ENCODE results near the gene ICAM2.

Gene ICAM2

DNA sequence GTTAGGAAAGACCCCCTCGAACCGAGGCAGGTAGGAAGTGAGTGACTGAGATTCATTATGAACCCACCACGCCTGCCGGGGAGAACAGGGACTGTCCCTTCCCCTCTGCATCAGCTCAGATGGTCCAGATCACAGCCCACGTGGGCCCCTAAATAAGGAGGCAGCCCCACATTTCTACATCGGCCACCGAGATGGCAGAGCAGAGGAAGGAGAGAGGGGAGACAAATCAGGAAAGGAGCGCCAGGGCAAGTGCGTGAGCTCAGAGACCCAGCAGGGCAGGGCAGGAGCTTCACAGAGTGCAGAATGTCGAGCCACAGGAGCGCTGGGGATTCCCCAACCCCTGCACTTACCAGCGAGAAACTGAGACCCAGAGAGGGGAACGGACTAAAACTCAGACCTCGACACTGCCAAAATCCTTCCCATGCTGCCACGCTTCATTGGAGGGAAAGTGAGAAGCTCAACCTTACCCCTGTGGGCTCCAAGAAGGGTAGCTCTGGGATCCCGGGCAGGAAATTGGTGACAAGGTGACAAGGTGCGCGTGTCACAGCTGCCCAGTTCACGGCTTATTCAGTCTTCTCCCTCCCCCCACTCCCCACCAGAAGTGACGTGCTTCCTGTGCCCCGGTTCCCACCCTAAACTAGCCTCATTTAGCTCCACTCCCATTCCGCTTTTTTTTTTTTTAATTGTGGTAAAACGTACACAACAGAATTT lies at the start of gene ICAM2:
Gene ICAM2 (minus strand): TSS at position 578 of the 711 bp plus-strand sequence. CDS start 13,942 bp downstream, outside the sequence.
- DNase-seq, result no peak

DNA sequence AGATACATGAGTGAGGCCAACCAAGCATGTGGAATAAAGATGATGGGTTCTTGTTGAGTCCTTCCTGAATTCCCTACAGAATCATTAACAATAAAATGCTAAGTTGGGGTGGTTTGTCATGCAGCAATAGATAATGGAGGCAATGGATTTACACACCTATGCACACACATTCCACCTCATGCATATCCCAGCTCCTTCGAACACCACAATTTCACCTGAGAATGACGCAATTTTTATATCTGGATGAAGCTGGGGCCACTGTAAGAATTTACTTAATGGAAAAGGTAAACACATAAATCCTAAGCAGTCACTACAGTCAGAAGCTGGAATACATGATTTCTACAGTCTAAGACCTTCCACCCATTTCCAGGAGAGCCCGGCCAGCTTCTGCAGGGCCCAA lies 49.8 kb upstream of the ICAM2 start:
- DNase-seq, result no peak

DNA sequence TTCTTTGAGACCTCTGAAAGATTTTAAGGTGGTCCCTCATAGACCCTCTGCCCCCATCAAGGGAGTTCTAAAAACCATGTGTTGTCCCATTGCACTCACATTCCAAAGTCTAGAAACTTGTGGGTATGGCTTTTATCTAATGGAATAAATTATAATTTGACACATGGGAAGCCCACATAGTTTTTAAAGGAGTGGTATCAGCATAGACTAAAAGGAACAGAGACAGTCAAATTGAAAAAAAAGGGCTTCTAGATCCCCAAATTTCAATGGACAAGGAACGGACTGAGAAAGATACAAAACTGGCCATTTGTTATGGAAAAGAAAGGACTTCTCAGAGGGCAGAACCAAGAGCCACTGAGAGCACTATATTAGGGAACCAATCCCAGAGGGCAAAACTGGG lies 48.7 kb upstream of the ICAM2 start:
- DNase-seq, result no peak

DNA sequence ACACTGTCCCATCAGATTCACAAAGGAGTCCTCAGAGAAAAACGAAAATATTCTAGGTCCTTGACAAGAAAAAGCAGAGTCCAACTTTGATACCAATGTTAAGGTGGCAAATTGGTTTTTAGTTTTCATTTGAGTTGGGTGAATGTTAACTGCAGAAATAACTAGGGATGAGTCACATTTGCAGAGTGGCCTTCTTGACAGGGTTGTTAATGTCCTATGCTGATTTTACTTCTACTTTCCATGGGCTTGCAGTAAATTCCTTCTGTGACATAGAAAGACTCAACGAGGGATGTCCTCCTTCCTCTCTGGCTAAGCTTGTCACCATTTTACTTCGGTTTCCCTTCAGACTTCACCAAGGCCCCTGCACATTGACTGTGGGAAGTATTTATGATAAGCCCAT lies 47.2 kb upstream of the ICAM2 start:
- DNase-seq, result no peak

DNA sequence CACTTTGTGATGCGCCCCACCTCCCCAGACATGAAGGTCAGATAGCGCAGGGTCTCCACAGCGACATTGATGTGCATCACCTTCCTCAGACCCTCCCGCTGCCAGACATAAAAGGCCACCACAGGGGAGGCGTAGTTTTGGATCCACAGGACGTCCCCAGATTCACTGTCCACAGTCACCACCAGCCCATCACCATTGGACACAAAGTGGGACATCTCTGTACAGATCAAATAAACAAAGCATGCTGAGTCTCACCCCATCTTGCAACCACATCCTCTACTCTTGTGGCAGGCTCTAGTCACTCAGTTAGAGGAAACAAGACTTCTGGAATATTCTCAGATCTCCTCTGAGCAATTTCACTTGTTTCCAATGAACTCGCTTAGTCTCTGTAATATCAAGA lies 46.3 kb upstream of the ICAM2 start:
- no peak for DNase-seq

GRCh38 chr17:64065161-64065560 lies 44.7 kb upstream of the ICAM2 start:
- no peak for DNase-seq

DNA sequence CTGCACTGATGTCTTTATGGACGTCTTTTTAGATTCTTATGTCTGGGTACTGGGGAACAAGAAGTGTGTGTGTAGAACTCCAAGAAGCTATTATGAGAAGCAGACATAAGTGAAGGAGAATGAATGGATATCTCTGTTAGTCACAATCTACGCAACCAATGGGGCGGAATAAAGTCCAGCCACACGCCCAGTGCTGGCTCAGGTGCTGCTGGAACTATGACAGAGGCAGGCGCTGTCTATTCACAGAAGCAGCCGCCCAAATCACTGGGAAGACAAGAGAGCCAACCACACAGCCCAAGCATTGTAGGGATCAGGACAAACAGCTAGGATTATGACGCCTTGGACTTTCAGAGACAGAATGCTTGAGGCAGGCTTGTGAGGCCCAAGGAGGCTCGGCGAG lies 43.9 kb upstream of the ICAM2 start:
- no peak for DNase-seq

DNA sequence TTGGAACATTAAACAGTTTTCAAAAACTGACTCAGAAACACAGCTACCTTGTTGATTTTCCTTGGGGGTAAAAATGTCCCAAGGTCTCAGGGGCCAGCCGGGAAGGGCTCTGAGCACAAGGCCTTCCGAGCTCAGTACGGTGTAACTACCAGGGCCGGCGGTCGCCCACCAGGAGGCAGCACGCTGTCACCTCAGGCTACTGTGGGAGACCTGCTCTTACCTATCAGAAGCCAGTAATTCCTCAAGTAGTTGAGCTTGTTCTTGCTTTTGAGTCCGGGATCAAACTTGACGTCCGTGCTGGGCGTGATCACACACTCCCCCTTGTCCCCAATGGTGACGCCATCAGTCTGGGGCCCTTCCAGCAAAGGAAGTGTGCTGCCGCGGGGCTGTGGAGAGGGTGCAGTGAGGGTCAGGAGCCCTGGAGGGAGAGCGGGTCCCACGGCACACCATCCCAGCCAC lies 43.4 kb upstream of the ICAM2 start:
- peak; percentile 50 for DNase-seq

GRCh38 chr17:64063088-64063487 lies 42.7 kb upstream of the ICAM2 start:
- DNase-seq, result no peak

DNA sequence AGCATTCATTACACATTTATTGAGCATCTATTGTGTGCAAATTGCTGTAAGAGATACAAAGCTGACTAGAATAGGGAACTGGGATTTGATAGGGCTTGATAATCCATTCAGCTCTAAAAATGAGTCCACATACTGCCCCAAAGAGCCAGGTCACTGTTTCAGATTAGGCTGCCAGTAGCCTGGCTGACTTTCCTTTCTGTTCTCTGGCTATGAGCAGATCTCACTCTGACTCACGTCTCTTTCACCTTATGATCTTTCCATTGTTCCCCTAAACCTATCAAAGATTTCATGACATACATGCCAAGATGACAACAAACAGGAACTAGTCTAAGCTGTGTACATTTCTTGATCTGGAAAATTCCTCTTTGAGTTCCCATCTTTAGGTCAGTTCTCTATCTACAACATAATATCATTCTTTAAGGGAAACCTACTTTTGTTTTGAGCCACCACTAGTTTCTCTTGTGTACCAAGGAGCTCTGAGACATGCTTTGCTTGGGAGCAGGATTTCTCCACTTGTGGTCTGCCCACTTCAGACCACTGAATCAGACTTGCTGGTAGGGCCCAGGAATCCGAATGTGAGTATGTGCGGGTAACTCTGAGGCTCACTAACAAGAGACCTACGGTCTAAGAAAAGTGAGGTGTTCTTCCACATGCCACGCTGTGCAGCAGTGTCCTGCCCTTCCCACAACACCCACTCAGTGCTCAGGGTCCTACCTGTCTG lies 40.9 kb upstream of the ICAM2 start:
- DNase-seq, result no peak

DNA sequence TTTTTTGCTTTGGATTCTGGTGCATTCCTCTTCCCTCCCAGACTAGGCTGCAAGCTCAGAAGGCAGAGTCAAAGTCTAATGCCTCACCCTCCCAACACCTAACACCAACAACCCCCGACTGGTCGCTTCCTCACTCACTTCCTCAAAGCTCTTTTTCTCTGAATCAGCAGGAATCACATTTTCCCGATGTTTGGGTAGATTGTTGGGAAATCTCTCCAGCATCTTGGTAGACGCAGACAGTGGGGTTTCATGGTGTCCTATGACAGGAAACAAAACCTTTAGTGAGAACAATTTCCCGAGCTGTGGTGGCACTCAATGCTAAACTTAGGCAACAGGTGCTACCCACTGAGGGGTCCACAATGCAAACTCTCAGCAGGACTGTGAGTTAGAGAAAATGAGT lies 39.9 kb upstream of the ICAM2 start:
- DNase-seq, result no peak

DNA sequence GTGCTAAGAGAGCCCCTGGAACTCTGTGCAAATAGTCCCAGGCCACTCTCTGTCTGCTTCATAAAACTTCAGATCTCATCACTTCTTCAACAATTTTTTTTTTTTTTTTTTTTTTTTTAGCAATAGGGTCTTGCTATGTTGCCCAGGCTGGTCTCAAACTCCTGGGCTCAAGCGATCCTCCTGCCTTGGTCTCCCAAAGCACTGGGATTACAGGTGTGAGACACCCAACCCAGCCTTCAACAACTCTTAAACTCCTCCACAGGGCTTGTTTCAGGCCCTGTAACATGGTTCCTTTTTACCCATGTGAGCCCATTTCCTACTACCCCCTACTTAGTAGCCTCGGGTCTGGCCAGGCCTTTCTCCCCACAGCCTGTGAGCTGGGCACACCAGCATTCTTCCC lies 39.3 kb upstream of the ICAM2 start:
- DNase-seq, result no peak

GRCh38 chr17:64058621-64059020 lies 38.2 kb upstream of the ICAM2 start:
- no peak for DNase-seq

GRCh38 chr17:64057701-64058263 lies 37.3 kb upstream of the ICAM2 start:
- DNase-seq, result no peak

GRCh38 chr17:64056269-64057005 lies 36.0 kb upstream of the ICAM2 start:
- DNase-seq, result no peak

- no peak for DNase-seq
Observed at GRCh38 chr17:64055183-64056142, 35.0 kb upstream of the ICAM2 start.

- no peak for DNase-seq
Observed at GRCh38 chr17:64054304-64054703, 33.9 kb upstream of the ICAM2 start.

DNA sequence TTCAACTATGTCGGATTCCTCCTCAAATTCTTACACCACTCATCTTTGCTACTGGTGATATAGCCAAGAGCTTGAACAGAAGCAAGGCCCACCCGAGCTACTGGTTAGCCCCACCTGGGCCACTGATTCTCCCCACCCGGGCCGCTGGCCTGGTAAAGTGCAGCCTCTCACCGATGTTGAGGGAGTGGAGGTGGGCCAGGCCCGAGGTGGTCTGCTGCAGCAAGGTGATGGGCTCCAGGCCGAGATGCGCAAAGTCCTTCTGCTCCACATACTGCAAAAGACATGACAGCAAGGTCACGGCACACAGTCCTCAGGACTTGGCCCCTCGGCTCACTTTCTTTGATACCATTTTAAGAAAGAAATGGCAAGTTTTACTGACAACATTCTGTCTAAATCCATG lies 32.7 kb upstream of the ICAM2 start:
- DNase-seq, result no peak

- no peak for DNase-seq
Observed at GRCh38 chr17:64051153-64051552, 30.7 kb upstream of the ICAM2 start.

GRCh38 chr17:64048805-64049204 lies 28.4 kb upstream of the ICAM2 start:
- DNase-seq, result no peak

GRCh38 chr17:64045176-64045575 lies 24.7 kb upstream of the ICAM2 start:
- DNase-seq, result no peak

All from retina (tissue), 1 donor.